Panc1 (cell line): ENCODE results near the gene SEBOX. TPM values are rescaled to one million over a fixed set of nuclear protein-coding genes. Genes with fewer than 3 reads are reported as not detected.

ENCODE experiments used
- ATAC-seq: fragments of 200-7000 bp; cut with Tn5 transposase; 2 replicates; pipeline ENCODE4 v1.9.1; 2020; ENCODE audit warnings: mild to moderate bottlenecking, moderate library complexity
- BruUV-seq: library from RNA; stranded (reverse); fragments of 400-500 nt; replicated peaks from 2 replicates; lab custom pipeline; 2021; lab: Mats Ljungman, UMichigan
- CTCF ChIA-PET: fragments of 300-600 bp; sonication (Branson Sonifier 250); formaldehyde crosslinking; loops from one replicate; lab custom pipeline; 2022; ENCODE audit warnings: antibody characterized with exemption; lab: Charles Lee
- POLR2A ChIA-PET: fragments of 300-600 bp; sonication (Branson Sonifier 250); formaldehyde crosslinking; loops from one replicate; lab custom pipeline; 2022; ENCODE audit warnings: antibody characterized with exemption; lab: Charles Lee
- DNase-seq: peaks from one replicate; pipeline ENCODE4 v3.0.0-alpha.2; 2010; ENCODE audit warnings: low read depth, low spot score
- H3K27ac ChIP-seq: 2 replicates; pipeline ENCODE4 v1.5.1; 2011; ENCODE audit warnings: mild to moderate bottlenecking, low read length, inconsistent platforms
- H3K27me3 ChIP-seq: fragments of 200-500 bp; sonication (Bioruptor generic); 2 replicates; pipeline ENCODE4 v1.6.0; 2014; ENCODE audit warnings: low read length, inconsistent platforms; ENCODE audit not compliant: control insufficient read depth, insufficient read depth
- H3K36me3 ChIP-seq: fragments of 200-500 bp; sonication (Bioruptor generic); 2 replicates; pipeline ENCODE4 v1.5.1; 2014; ENCODE audit warnings: inconsistent platforms, mild to moderate bottlenecking, low read length, moderate library complexity; ENCODE audit not compliant: control insufficient read depth, insufficient read depth
- H3K4me1 ChIP-seq: 2 replicates; pipeline ENCODE4 v1.5.1; 2011; ENCODE audit warnings: inconsistent platforms, mild to moderate bottlenecking, low read length, moderate library complexity; ENCODE audit not compliant: control insufficient read depth, insufficient read depth
- H3K4me3 ChIP-seq, 2 experiments: 2 replicates each; pipeline ENCODE4 v1.5.1; 2011 to 2012; ENCODE audit warnings: low read depth in 2 of 2, low read length in 2 of 2, mild to moderate bottlenecking in 2 of 2, inconsistent platforms in 1 of 2, moderate library complexity in 1 of 2
- H3K9me3 ChIP-seq: fragments of 200-500 bp; sonication (Bioruptor generic); 2 replicates; pipeline ENCODE4 v1.5.1; 2014; ENCODE audit warnings: low read depth, mild to moderate bottlenecking, inconsistent platforms, low read length, moderate library complexity; ENCODE audit not compliant: control insufficient read depth, insufficient read depth
- CTCF ChIP-seq: fragments of 450-650 bp; IDR thresholded peaks from 2 replicates; pipeline ENCODE4 v1.5.1; 2017; ENCODE audit warnings: mild to moderate bottlenecking
- POLR2AphosphoS5 ChIP-seq: IDR thresholded peaks from 2 replicates; pipeline ENCODE4 v1.6.1; 2012; ENCODE audit warnings: mild to moderate bottlenecking, low read depth, low read length, moderate library complexity
- REST ChIP-seq, 2 experiments: IDR thresholded peaks; 2 replicates each; pipeline ENCODE4 v1.6.1; 2011 to 2012; ENCODE audit warnings: low read depth in 2 of 2, control low read depth in 1 of 2, low read length in 1 of 2, mild to moderate bottlenecking in 1 of 2, moderate library complexity in 1 of 2; ENCODE audit not compliant: insufficient read depth in 1 of 2
- SIN3A ChIP-seq: IDR thresholded peaks from 2 replicates; pipeline ENCODE4 v1.6.1; 2012; ENCODE audit warnings: low read depth, mild to moderate bottlenecking, low read length, moderate library complexity, borderline replicate concordance; ENCODE audit not compliant: insufficient read depth
- TCF7L2 ChIP-seq: IDR thresholded peaks from 2 replicates; pipeline ENCODE4 v1.6.1; 2011; ENCODE audit warnings: mild to moderate bottlenecking, low read depth, low read length, inconsistent platforms
- in situ Hi-C: cut with HindIII; loops from 2 replicates; pipeline ENCODE4 v1.10.0; 2016; ENCODE audit warnings: low sequenced_read_pairs, low pct_unique_long_range_greater_than_20kb
- intact Hi-C: fragments of 100-400 bp; cut with micrococcal nuclease; formaldehyde crosslinking; loops from one replicate; pipeline ENCODE4 v1.10.0; 2022; ENCODE audit not compliant: unreplicated experiment
- total RNA-seq: library from RNA; stranded (reverse); gene quantifications from one replicate; pipeline ENCODE4 v1.2.1, GENCODE V29; 2021; ENCODE audit not compliant: unreplicated experiment

Gene SEBOX
- total RNA-seq, 1 experiment from 2014 or later: not detected

GRCh38 chr17:28345419-28346198 is 19.4 kb downstream of the SEBOX start:
- in situ Hi-C loops (no loop called here), intact Hi-C loops (no loop called here)
- H3K36me3 ChIP-seq: peaks cover 5% of the 10 kb centered on the region
- DNase-seq (no peak), ATAC-seq (no peak)
- CTCF ChIA-PET: no interaction called here
- peaks cover 26% of the 10 kb centered on the region for H3K4me1 ChIP-seq
- H3K27me3 ChIP-seq: no peaks in the 10 kb centered on the region
- peak overlapping the region; percentile 65 for H3K27ac ChIP-seq
- no peaks in the 10 kb centered on the region for H3K9me3 ChIP-seq
- H3K4me3 ChIP-seq: no peak overlapping the region
- TF ChIP-seq CTCF (no peak), POLR2AphosphoS5 (peak; percentile 26; the same call in 1 of the 2 replicates)
- BruUV-seq: no TSS peak
- POLR2A ChIA-PET: interaction anchor here (0.6 to 1.4 kb wide), 4 partner anchors 10 to 104 kb away, joined by 3 to 11 read pairs (median 6); partner anchors contain the start of genes IFT20, POLDIP2 and TNFAIP1

GRCh38 chr17:28344435-28344901 is 20.5 kb downstream of the SEBOX start:
- TF ChIP-seq CTCF: no peak
- no peak for TF ChIP-seq POLR2AphosphoS5
- no peak for TF ChIP-seq SIN3A
- no peak for TF ChIP-seq TCF7L2
- no peak for TF ChIP-seq REST (IDR thresholded peaks at IDR 0.05; ENCODE audit: insufficient read depth in 1 of 2, low read depth in 2 of 2, low read length in 1 of 2)
- Histone ChIP-seq H3K36me3 (peaks cover 2% of the 10 kb centered on the region; the same call in 1 of the 2 replicates), H3K4me1 (peaks cover 26% of the 10 kb centered on the region), H3K9me3 (no peaks in the 10 kb centered on the region), H3K27ac (no peak overlapping the region), H3K4me3 (no peak overlapping the region), H3K27me3 (no peaks in the 10 kb centered on the region)
- intact Hi-C loops (no loop called here), in situ Hi-C loops (no loop called here)
- ATAC-seq (no peak), DNase-seq (no peak)
- BruUV-seq: no TSS peak
- ChIA-PET POLR2A (interaction anchor here (0.6 kb wide), 1 partner anchor 102 kb away, joined by 4 read pairs; no protein-coding TSS in a partner anchor), CTCF (no interaction called here)
